Lung (tissue), 12 donors: ENCODE data around the gene RBP5. TPM values are rescaled to one million over a fixed set of nuclear protein-coding genes. Genes with fewer than 3 reads are reported as not detected.

Experiments
- ATAC-seq: fragments of 200-7000 bp; cut with Tn5 transposase; one replicate; pipeline ENCODE4 v1.9.1; 2020; ENCODE audit warnings: moderate number of reproducible peaks; ENCODE audit not compliant: insufficient read depth, low FRiP score
- DNase-seq, 3 donors: peaks; one replicate each; pipeline ENCODE4 v3.0.0-alpha.2; 2013 to 2017
- H3K27ac ChIP-seq, 2 donors: one replicate each; pipeline ENCODE4 v1.5.1; 2013; ENCODE audit warnings: mild to moderate bottlenecking in 2 of 2, moderate library complexity in 2 of 2, control low read depth in 1 of 2, inconsistent platforms in 1 of 2, low read depth in 1 of 2, low read length in 1 of 2
- H3K27me3 ChIP-seq, 3 donors: one replicate each; pipeline ENCODE4 v1.5.1; 2013; ENCODE audit warnings: low read length in 2 of 3; ENCODE audit not compliant: control insufficient read depth in 3 of 3, insufficient read depth in 3 of 3
- H3K36me3 ChIP-seq, 4 donors: one replicate each; pipeline ENCODE4 v1.5.1; 2013; ENCODE audit warnings: low read length in 4 of 4, mild to moderate bottlenecking in 1 of 4, moderate library complexity in 1 of 4; ENCODE audit not compliant: control insufficient read depth in 4 of 4, insufficient read depth in 4 of 4
- H3K4me1 ChIP-seq, 5 donors: one replicate each; pipeline ENCODE4 v1.5.1; 2013; ENCODE audit warnings: low read length in 5 of 5, mild to moderate bottlenecking in 2 of 5, moderate library complexity in 1 of 5; ENCODE audit not compliant: control insufficient read depth in 5 of 5, insufficient read depth in 5 of 5
- H3K4me3 ChIP-seq: one replicate; pipeline ENCODE4 v1.5.1; 2013; ENCODE audit warnings: mild to moderate bottlenecking, control low read depth, moderate library complexity
- H3K9ac ChIP-seq, 2 donors: one replicate each; pipeline ENCODE4 v1.5.1; 2013; ENCODE audit warnings: low read length in 2 of 2, control low read depth in 1 of 2; ENCODE audit not compliant: insufficient read depth in 1 of 2
- H3K9me3 ChIP-seq, 4 donors: one replicate each; pipeline ENCODE4 v1.5.1; 2013; ENCODE audit warnings: low read length in 3 of 4, mild to moderate bottlenecking in 1 of 4, moderate library complexity in 1 of 4; ENCODE audit not compliant: control insufficient read depth in 4 of 4, insufficient read depth in 3 of 4
- WGBS, 2 donors: extraction: QIAGEN DNeasy Blood & Tissue Kit; methylation state at CpG; one replicate each; pipeline ENCODE4 v1.1.7; 2013; 5-methylcytosine and 5-hydroxymethylcytosine counted together
- polyA plus RNA-seq, 2 donors: library from polyadenylated mRNA; stranded (reverse); fragments of 200-250 nt; gene quantifications; one replicate each; pipeline ENCODE4 v1.2.1, GENCODE V29; 2013
- total RNA-seq, 2 donors: library from RNA; depleted of rRNA in 1 of 2; stranded (reverse); fragments of >200 nt in 1 of 2; gene quantifications; one replicate each; pipeline ENCODE4 v1.2.1, GENCODE V29; 2014 to 2021
- TF ChIP-seq, protein P1 (sequence below): IDR thresholded peaks from 2 replicates; pipeline ENCODE4 v1.5.1; 2012; ENCODE audit warnings: mild to moderate bottlenecking; ENCODE audit errors: control extremely low read depth, extremely low read depth
- donor health status: control.
- donor health status: control.
- donor health status: Bipolar disorder and iron deficiency.
- donor health status: healthy.
- donor health status: DM: yes; HTN: yes; CAD: no.

The RBP5 gene
- total and polyA plus RNA-seq, 4 donors, result 1.9 to 3.3 (median 2.4) TPM

DNA sequence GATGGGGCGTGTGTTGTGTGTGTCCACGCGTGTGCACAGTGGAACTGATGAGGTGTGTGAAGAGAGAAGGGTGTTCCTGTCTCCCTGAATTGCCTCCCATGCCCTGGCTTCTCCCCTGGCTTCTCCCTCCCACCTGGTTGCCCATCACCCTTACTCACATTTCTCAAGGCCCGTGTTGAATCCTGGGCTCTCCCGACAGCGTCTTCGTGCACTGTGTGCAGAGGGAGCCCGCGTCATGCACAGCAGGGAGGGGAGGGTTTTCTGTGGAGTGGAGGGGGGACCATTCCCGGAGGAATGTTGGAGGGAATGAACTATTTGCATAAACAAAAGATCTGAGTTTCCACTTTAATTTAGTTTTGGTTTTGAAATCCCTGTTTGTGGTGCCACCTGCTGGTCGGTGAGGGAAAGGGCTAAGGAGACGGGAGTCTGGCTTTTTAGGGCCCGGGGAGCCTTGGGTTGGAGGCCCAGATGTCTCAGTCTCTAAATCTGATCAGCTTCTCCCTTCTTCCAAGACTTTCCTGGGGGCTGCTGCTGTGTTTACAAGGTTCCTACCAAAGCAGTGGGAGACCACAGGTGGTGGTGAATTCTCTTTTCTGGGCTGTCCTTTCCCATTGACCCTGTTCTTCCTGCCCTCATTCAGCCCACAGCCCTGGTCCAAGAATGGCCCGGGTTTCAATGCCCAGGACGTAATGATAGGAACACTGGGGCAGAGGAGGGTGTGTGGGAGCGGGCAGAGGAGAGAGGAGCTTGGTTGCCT is 36.3 kb downstream of the RBP5 start, which contains the start of gene C1R:
Gene C1R, minus strand, starts transcription at position 217 of the 757 bp plus-strand sequence. Its CDS starts 57 bp downstream, at position 160.
- DNase-seq (peak; percentile 88 to 95 (median 95)), ATAC-seq (peak; percentile 49)
- 18 to 30% methylated on average over 16 of the region's 16 CpGs for WGBS, 2 donors
- Histone ChIP-seq H3K4me3 (peak within 1 kb of the TSS; percentile 46), H3K9me3 (no peaks in the 10 kb centered on the region), H3K27me3 (peaks cover 0 to 2% (median 0%) of the 10 kb centered on the region in 3 donors), H3K27ac (peak within 1 kb of the TSS; percentile 9 to 85), H3K4me1 (peaks cover 0 to 25% (median 9%) of the 10 kb centered on the region in 5 donors), H3K9ac (peak within 1 kb of the TSS; percentile 26 to 96), H3K36me3 (peaks cover 0 to 14% (median 10%) of the 10 kb centered on the region in 4 donors)
- TF ChIP-seq, protein P1, sequence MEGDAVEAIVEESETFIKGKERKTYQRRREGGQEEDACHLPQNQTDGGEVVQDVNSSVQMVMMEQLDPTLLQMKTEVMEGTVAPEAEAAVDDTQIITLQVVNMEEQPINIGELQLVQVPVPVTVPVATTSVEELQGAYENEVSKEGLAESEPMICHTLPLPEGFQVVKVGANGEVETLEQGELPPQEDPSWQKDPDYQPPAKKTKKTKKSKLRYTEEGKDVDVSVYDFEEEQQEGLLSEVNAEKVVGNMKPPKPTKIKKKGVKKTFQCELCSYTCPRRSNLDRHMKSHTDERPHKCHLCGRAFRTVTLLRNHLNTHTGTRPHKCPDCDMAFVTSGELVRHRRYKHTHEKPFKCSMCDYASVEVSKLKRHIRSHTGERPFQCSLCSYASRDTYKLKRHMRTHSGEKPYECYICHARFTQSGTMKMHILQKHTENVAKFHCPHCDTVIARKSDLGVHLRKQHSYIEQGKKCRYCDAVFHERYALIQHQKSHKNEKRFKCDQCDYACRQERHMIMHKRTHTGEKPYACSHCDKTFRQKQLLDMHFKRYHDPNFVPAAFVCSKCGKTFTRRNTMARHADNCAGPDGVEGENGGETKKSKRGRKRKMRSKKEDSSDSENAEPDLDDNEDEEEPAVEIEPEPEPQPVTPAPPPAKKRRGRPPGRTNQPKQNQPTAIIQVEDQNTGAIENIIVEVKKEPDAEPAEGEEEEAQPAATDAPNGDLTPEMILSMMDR, result peak; percentile 83

- Histone ChIP-seq H3K9ac (peak overlapping the region; percentile 26 to 96), H3K36me3 (peaks cover 0 to 14% (median 10%) of the 10 kb centered on the region in 4 donors), H3K27ac (peak overlapping the region; percentile 9 to 85), H3K27me3 (peaks cover 0 to 2% (median 0%) of the 10 kb centered on the region in 3 donors), H3K4me3 (peak overlapping the region; percentile 46), H3K9me3 (no peaks in the 10 kb centered on the region), H3K4me1 (peaks cover 0 to 25% (median 9%) of the 10 kb centered on the region in 5 donors)
- WGBS, 2 donors, result 29 to 59% methylated on average over 10 of the region's 10 CpGs
- peak; percentile 47 to 56 (median 50) for DNase-seq
- ATAC-seq, result peak; percentile 49
- TF ChIP-seq, protein P1, result no peak
Measured at GRCh38 chr12:7091660-7092228, 36.9 kb downstream of the RBP5 start.

DNA sequence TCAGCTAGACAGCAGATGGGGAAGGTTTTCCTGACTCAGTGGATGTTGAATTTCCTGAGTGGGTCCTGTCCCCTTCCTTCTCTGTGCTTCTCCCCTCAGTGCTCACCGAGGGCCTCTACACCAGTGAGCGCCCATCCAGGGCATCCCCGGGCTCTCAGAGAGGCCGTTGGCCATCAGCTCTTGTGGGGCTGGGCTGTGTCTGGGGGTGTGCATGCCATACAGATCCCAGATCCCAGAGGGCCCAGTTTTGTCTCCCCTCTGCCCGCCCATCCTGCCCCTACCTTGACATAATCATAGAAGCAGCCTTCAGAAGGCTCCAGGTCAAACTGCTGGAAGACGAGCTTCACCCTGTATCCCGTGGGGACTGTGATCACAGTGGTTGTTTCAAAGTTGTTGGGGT is 37.5 kb downstream of the RBP5 start:
- ATAC-seq, result no peak
- Histone ChIP-seq H3K4me1 (peaks cover 0 to 25% (median 9%) of the 10 kb centered on the region in 5 donors), H3K9ac (peak overlapping the region in 1 of 2 donors; percentile 34)

More for the DNA sequence above, 37.5 kb downstream of the RBP5 start:
- peaks cover 0 to 16% (median 13%) of the 10 kb centered on the region in 4 donors for H3K36me3 ChIP-seq
- peaks cover 0 to 2% (median 0%) of the 10 kb centered on the region in 3 donors for H3K27me3 ChIP-seq
- 84 to 94% methylated on average over 7 of the region's 7 CpGs for WGBS, 2 donors
- peak overlapping the region; percentile 16 for H3K4me3 ChIP-seq
- no peak for DNase-seq
- TF ChIP-seq, protein P1, result no peak
- peak overlapping the region; percentile 4 to 85 for H3K27ac ChIP-seq
- no peaks in the 10 kb centered on the region for H3K9me3 ChIP-seq
